H9 (cell line): ENCODE data around the gene IL1RL1. TPM values are rescaled to one million over a fixed set of nuclear protein-coding genes. Genes with fewer than 3 reads are reported as not detected.

ENCODE experiments used
- DNase-seq: peaks from one replicate; pipeline ENCODE4 v3.0.0-alpha.2; 2017
- H2AFZ ChIP-seq: one replicate; pipeline ENCODE4 v1.6.1; 2013; ENCODE audit warnings: mild to moderate bottlenecking, low read length, control low read depth, moderate library complexity
- H2AK5ac ChIP-seq: 2 replicates; pipeline ENCODE4 v1.6.1; 2013; ENCODE audit warnings: low read length, control low read depth, mixed read lengths; ENCODE audit not compliant: insufficient read length
- H2BK120ac ChIP-seq: one replicate; pipeline ENCODE4 v1.6.1; 2013; ENCODE audit warnings: low read depth, mild to moderate bottlenecking, low read length, control low read depth, inconsistent platforms; ENCODE audit not compliant: poor library complexity, severe bottlenecking
- H2BK12ac ChIP-seq: 2 replicates; pipeline ENCODE4 v1.6.1; 2013; ENCODE audit warnings: low read length, control low read depth, mixed read lengths, low read depth; ENCODE audit not compliant: insufficient read length
- H2BK15ac ChIP-seq: 2 replicates; pipeline ENCODE4 v1.6.1; 2013; ENCODE audit warnings: low read depth, low read length, control low read depth
- H2BK20ac ChIP-seq: one replicate; pipeline ENCODE4 v1.6.1; 2013; ENCODE audit warnings: low read depth, mild to moderate bottlenecking, low read length, control low read depth, inconsistent platforms; ENCODE audit not compliant: poor library complexity, severe bottlenecking
- H2BK5ac ChIP-seq: 2 replicates; pipeline ENCODE4 v1.6.1; 2013; ENCODE audit warnings: low read length, control low read depth, mixed read lengths; ENCODE audit not compliant: insufficient read length
- H3K14ac ChIP-seq: 2 replicates; pipeline ENCODE4 v1.6.1; 2013; ENCODE audit warnings: low read length, control low read depth; ENCODE audit not compliant: insufficient read depth
- H3K18ac ChIP-seq: 2 replicates; pipeline ENCODE4 v1.6.1; 2013; ENCODE audit warnings: low read depth, mild to moderate bottlenecking, mixed read lengths, low read length, control low read depth; ENCODE audit not compliant: insufficient read length
- H3K23ac ChIP-seq: 2 replicates; pipeline ENCODE4 v1.6.1; 2013; ENCODE audit warnings: low read length, control low read depth, mixed read lengths, low read depth; ENCODE audit not compliant: insufficient read length
- H3K23me2 ChIP-seq: 2 replicates; pipeline ENCODE4 v1.6.1; 2013; ENCODE audit warnings: low read depth, mild to moderate bottlenecking, mixed read lengths, low read length, control low read depth; ENCODE audit not compliant: insufficient read length, poor library complexity, severe bottlenecking
- H3K27ac ChIP-seq: 2 replicates; pipeline ENCODE4 v1.5.1; 2013; ENCODE audit warnings: low read length, control low read depth, mixed read lengths, low read depth; ENCODE audit not compliant: insufficient read length
- H3K27me3 ChIP-seq: 2 replicates; pipeline ENCODE4 v1.6.1; 2013; ENCODE audit warnings: low read length, control low read depth, inconsistent platforms; ENCODE audit not compliant: insufficient read depth
- H3K4ac ChIP-seq: 2 replicates; pipeline ENCODE4 v1.6.1; 2013; ENCODE audit warnings: low read depth, mild to moderate bottlenecking, control low read depth, inconsistent platforms, low read length, moderate library complexity
- H3K4me1 ChIP-seq: 2 replicates; pipeline ENCODE4 v1.6.1; 2013; ENCODE audit warnings: low read length, control low read depth, inconsistent platforms; ENCODE audit not compliant: insufficient read depth
- H3K4me2 ChIP-seq: 2 replicates; pipeline ENCODE4 v1.6.1; 2013; ENCODE audit warnings: low read length, control low read depth, mixed read lengths; ENCODE audit not compliant: insufficient read length, insufficient read depth
- H3K56ac ChIP-seq: 2 replicates; pipeline ENCODE4 v1.6.1; 2013; ENCODE audit warnings: low read depth, mild to moderate bottlenecking, mixed read lengths, low read length, control low read depth; ENCODE audit not compliant: insufficient read length
- H3K79me1 ChIP-seq: 2 replicates; pipeline ENCODE4 v1.6.1; 2013; ENCODE audit warnings: low read depth, mild to moderate bottlenecking, moderate library complexity, low read length, control low read depth, inconsistent platforms; ENCODE audit not compliant: insufficient read depth, poor library complexity, severe bottlenecking
- H3K79me2 ChIP-seq: 2 replicates; pipeline ENCODE4 v1.6.1; 2013; ENCODE audit warnings: low read length, control low read depth, inconsistent platforms; ENCODE audit not compliant: insufficient read depth
- H3K9ac ChIP-seq: 2 replicates; pipeline ENCODE4 v1.6.1; 2013; ENCODE audit warnings: low read length, control low read depth, mixed read lengths; ENCODE audit not compliant: insufficient read length; ENCODE audit errors: extremely low read depth
- H3K9me3 ChIP-seq: one replicate; pipeline ENCODE4 v1.6.1; 2013; ENCODE audit warnings: low read depth, low read length, inconsistent platforms; ENCODE audit not compliant: control insufficient read depth
- H3T11ph ChIP-seq: one replicate; pipeline ENCODE4 v1.6.1; 2013; ENCODE audit warnings: mild to moderate bottlenecking, low read length, control low read depth, inconsistent platforms
- H4K20me1 ChIP-seq: one replicate; pipeline ENCODE4 v1.6.1; 2013; ENCODE audit not compliant: control insufficient read depth, insufficient read length, insufficient read depth
- H4K5ac ChIP-seq: 2 replicates; pipeline ENCODE4 v1.6.1; 2013; ENCODE audit warnings: low read depth, mild to moderate bottlenecking, mixed read lengths, low read length, control low read depth; ENCODE audit not compliant: insufficient read length
- H4K8ac ChIP-seq: replicated peaks from 2 replicates; pipeline ENCODE4 v1.6.1; 2013; ENCODE audit warnings: low read length, control low read depth, mixed read lengths, low read depth; ENCODE audit not compliant: insufficient read length
- H4K91ac ChIP-seq: 2 replicates; pipeline ENCODE4 v1.6.1; 2013; ENCODE audit warnings: low read depth, mild to moderate bottlenecking, moderate library complexity, mixed read lengths, low read length, control low read depth; ENCODE audit not compliant: insufficient read length
- H3K27ac Mint-ChIP-seq, 3 experiments: 2 replicates in 2 of 3; 3 replicates in 1 of 3; pipeline ENCODE4 v1.8.0; 2020 to 2021; ENCODE audit warnings: mixed read lengths in 3 of 3, mild to moderate bottlenecking in 1 of 3, moderate library complexity in 1 of 3
- H3K27me3 Mint-ChIP-seq: 2 replicates; pipeline ENCODE4 v1.8.0; 2021; ENCODE audit warnings: low read depth, mild to moderate bottlenecking, moderate library complexity, mixed read lengths
- H3K36me3 Mint-ChIP-seq, 3 experiments: 2 replicates in 2 of 3; 3 replicates in 1 of 3; pipeline ENCODE4 v1.8.0; 2020 to 2021; ENCODE audit warnings: low read depth in 3 of 3, mixed read lengths in 3 of 3; ENCODE audit not compliant: insufficient read depth in 1 of 3
- H3K4me1 Mint-ChIP-seq, 2 experiments: 2 replicates each; pipeline ENCODE4 v1.8.0; 2020; ENCODE audit warnings: mixed read lengths in 2 of 2
- H3K4me3 Mint-ChIP-seq, 2 experiments: 2 replicates in 1 of 2; 3 replicates in 1 of 2; pipeline ENCODE4 v1.8.0; 2020 to 2021; ENCODE audit warnings: mild to moderate bottlenecking in 2 of 2, mixed read lengths in 2 of 2, moderate library complexity in 1 of 2
- H3K9me3 Mint-ChIP-seq, 2 experiments: 2 replicates in 1 of 2; 3 replicates in 1 of 2; pipeline ENCODE4 v1.8.0; 2020; ENCODE audit warnings: mild to moderate bottlenecking in 2 of 2, mixed read lengths in 2 of 2, moderate library complexity in 1 of 2
- CTCF ChIP-seq: fragments of 200-600 bp; sonication (generic); conservative IDR thresholded peaks from 3 replicates; pipeline ENCODE4 v1.8.0; 2021; ENCODE audit warnings: antibody characterized with exemption, mild to moderate bottlenecking
- WGBS: extraction: QIAGEN DNeasy Blood & Tissue Kit; methylation state at CpG from one replicate; pipeline ENCODE4 v1.1.7; 2013; ENCODE audit warnings: missing lambda C conversion rate, low lambda C conversion rate, mixed read lengths; ENCODE audit not compliant: insufficient read length; ENCODE audit errors: extremely low coverage; 5-methylcytosine and 5-hydroxymethylcytosine counted together
- total RNA-seq: library from RNA; stranded (reverse); gene quantifications from 2 replicates; pipeline ENCODE4 v1.2.1, GENCODE V29; 2021

IL1RL1 gene
- total RNA-seq, 1 experiment from 2014 or later, result not detected

GRCh38 chr2:102355526-102356380 lies 44.4 kb downstream of the IL1RL1 start, which contains the start of gene IL18R1:
IL18R1 (plus strand) TSS chr2:102355796; CDS start chr2:102362661, 6,865 bp downstream.
- H3K4me2 ChIP-seq, result peak within 1 kb of the TSS; percentile 13
- no peaks in the 10 kb centered on the region for H4K20me1 ChIP-seq
- H2AFZ ChIP-seq, result no peak within 1 kb of the TSS
- peak; percentile 81 for DNase-seq
- Mint-ChIP-seq H3K27me3 (peaks cover 38% of the 10 kb centered on the region), H3K4me3 (peak within 1 kb of the TSS; percentile 67 to 87), H3K27ac (no peak within 1 kb of the TSS), H3K36me3 (no peaks in the 10 kb centered on the region), H3K4me1 (peaks cover 6% of the 10 kb centered on the region in 2 experiments; a peak in 2 of 4 replicates), H3K9me3 (no peaks in the 10 kb centered on the region)
- no peak within 1 kb of the TSS for H2BK12ac ChIP-seq
- H4K5ac ChIP-seq, result no peak within 1 kb of the TSS
- no peaks in the 10 kb centered on the region for H3K23me2 ChIP-seq
- no peak within 1 kb of the TSS for H2BK15ac ChIP-seq
- H2BK5ac ChIP-seq, result no peak within 1 kb of the TSS
- H3K18ac ChIP-seq, result no peak within 1 kb of the TSS
- H3K79me1 ChIP-seq, result no peaks in the 10 kb centered on the region
- no peaks in the 10 kb centered on the region for H3K79me2 ChIP-seq
- H4K8ac ChIP-seq, result no peak within 1 kb of the TSS
- H3K9me3 ChIP-seq, result no peaks in the 10 kb centered on the region
- WGBS, result no CpG with 5 or more reads among the region's 69 CpGs
- TF ChIP-seq CTCF, result peak; percentile 89
- H3K27me3 ChIP-seq, result no peaks in the 10 kb centered on the region; the same call in 1 of the 2 replicates
- H3K27ac ChIP-seq, result no peak within 1 kb of the TSS
- H3K4me1 ChIP-seq, result no peaks in the 10 kb centered on the region
- no peak within 1 kb of the TSS for H4K91ac ChIP-seq
- no peak within 1 kb of the TSS for H3K56ac ChIP-seq
- H3T11ph ChIP-seq, result no peak within 1 kb of the TSS
- peak within 1 kb of the TSS; percentile 30 for H3K9ac ChIP-seq
- no peak within 1 kb of the TSS for H3K23ac ChIP-seq
- no peak within 1 kb of the TSS for H2BK120ac ChIP-seq
- H2BK20ac ChIP-seq, result no peak within 1 kb of the TSS
- peak within 1 kb of the TSS; percentile 69 for H3K14ac ChIP-seq
- H2AK5ac ChIP-seq, result no peak within 1 kb of the TSS
- H3K4ac ChIP-seq, result no peak within 1 kb of the TSS
